NCI-H526 (cell line): ENCODE results near the gene CFAP221.

Source experiments
- DNase-seq, 2 experiments: peaks; one replicate each; lab custom pipeline; 2025; lab: John Stamatoyannopoulos, UW

CFAP221 gene

GRCh38 chr2:119644186-119644585 is 99.9 kb downstream of the CFAP221 start:
- DNase-seq = no peak

- DNase-seq = no peak
These were observed 101.1 kb downstream of the CFAP221 start for GRCh38 chr2:119645173-119645855.

- DNase-seq = no peak
These were observed 101.9 kb downstream of the CFAP221 start for GRCh38 chr2:119646149-119646548.

DNA sequence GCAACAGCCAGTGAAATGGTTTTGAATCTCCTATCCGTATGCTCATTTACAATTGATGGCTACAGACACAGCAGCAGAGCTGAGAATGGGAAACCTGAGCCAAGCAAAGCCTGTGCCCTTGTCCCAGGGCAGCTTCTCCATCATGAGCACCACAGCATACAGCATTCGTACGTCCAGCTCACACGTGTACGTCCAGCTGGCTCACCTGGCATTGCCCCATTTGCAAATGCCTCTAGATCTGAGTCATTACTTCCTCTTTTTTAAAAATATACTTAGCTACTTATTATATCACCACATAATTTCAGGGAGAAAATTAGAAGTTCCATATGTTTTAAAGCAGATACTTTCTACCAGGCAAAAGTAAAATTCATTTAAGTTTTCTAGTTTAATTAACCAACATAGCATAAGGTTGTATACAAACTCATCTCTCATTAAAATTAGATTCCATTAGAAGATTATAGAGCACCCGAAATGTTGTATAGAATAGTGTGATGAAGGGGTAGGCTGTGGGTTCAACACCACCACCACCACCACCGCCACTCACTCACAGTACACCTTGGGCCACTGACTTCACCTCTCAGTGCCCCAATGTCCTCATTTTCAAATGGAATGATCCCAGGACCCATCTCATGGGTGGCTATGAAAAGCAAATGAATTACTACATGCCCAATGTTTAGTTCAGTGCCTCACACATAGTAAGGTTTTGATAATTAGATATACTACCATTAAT is 103.4 kb downstream of the CFAP221 start:
- no peak for DNase-seq

DNA sequence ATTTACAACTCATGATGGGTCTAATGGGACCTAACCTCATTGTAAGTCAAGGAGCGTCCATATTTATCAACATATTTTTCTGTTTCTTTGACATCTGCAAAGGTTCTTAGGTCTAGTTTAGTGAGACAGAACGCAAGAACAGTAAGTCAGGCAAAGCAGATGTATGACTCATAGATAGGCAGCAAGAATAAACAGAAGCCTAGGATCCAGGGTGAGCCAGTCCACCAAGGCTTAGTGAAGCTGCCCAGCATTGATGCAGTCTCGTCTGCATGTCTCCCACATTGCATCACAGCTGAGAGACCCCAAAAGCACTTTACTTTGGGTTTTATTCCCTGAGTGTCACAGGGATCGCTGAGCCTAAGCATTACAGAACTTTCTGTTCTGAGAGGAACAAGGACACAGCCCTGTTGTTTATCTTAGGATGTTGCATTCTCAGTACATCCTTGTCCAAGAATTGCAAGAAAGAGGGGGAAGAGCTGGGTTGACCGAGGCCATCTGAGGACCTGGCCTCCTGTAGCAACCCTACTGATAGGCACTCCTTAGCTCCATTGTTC is 105.2 kb downstream of the CFAP221 start:
- DNase-seq = no peak

GRCh38 chr2:119650206-119650605 is 106.0 kb downstream of the CFAP221 start:
- DNase-seq = no peak

GRCh38 chr2:119650846-119651370 is 106.7 kb downstream of the CFAP221 start:
- DNase-seq = no peak

GRCh38 chr2:119657466-119658145 is 113.4 kb downstream of the CFAP221 start:
- no peak for DNase-seq

DNA sequence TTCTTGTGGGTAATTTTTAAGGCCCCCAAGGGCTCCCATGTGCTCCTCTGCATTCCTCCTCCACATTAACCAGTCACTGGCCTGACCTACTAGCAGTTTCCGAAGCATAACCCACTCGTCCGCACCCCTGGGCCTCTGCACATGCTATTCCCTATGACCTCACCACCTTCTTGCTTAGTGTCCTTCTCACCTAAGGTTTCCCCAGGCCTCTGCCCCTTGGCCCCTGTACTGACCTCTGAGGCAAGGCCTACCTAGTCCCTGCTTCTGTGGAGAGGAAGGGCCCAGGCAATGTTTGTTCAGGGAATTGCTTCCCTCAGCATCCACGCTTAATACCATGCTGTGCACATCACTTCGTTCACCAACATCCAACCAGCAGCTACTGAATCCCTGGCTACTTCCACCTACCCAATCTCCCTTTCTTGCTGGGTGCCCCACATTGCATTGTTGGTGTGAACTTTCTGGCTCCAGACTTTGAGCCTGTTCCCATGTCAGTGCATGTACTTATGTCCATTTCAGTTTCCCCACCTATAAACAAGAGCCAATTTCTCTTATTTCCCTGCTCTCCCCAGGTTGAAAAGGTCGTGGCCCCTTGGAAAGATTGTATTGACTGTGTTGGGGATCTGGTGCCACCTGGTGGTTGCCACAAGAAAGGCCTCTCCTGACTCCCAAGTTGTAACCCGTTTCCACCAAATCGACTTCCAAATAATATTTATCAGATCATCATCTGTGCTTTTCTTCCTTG is 115.5 kb downstream of the CFAP221 start:
- peak; percentile 16 to 50 for DNase-seq

- no peak for DNase-seq
These were observed 116.1 kb downstream of the CFAP221 start for GRCh38 chr2:119660343-119660658.

GRCh38 chr2:119662297-119662696 is 118.0 kb downstream of the CFAP221 start:
- no peak for DNase-seq

- no peak for DNase-seq
These were observed 124.3 kb downstream of the CFAP221 start for GRCh38 chr2:119668546-119668945.

DNA sequence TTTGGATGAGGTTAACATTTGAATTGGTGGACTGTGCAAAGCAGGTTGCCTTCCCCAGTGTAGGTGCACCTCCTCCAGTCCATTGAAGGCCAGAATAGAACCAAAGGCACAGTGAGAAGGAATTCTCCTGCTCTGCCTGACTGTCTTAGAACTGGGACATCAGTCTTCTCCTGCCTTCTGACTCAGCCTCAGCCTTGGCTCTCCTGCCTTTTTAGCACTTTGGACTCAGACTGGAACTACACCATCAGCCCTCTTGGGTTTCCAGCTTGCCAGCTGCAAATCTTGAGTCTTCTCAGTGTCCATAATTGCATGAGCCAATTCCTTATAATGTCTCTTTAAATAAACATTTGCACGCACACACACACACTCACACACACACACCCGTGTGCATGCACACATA is 126.8 kb downstream of the CFAP221 start:
- DNase-seq = no peak

- no peak for DNase-seq
These were observed 127.5 kb downstream of the CFAP221 start for GRCh38 chr2:119671752-119672151.

GRCh38 chr2:119672161-119672862 is 128.1 kb downstream of the CFAP221 start:
- DNase-seq = no peak

GRCh38 chr2:119673796-119674195 is 129.5 kb downstream of the CFAP221 start:
- no peak for DNase-seq

- DNase-seq = no peak
These were observed 130.7 kb downstream of the CFAP221 start for GRCh38 chr2:119674711-119675500.

DNA sequence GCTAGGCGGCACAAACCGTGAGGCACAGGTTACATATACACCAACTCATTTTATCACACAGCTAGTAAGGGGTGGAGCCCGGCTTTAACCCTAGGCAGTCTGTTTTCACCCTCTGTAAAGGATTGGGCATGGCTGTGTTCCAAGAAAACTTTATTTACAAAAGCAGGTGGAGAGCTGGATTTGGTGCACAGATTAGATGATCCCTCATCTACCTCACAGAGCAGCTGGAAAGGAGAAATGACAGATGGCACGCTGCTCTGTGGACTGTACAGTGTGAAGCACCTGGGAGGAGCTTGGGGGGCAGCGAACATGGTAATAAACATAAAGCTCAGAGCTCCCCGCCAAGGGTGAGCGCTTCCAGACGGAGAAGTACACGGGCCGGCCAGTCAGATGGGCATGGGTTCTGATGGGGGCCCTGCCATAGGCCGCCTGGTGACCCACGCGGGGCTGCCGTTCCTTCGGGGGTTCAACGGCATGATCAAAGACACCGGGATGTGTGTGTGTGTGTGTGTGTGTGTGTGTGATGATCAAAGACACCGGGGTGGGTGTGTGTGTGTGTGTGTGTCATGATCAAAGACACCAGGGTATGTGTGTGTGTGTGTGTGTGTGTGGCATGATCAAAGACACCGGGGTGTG is 133.9 kb downstream of the CFAP221 start:
- DNase-seq = peak; percentile 28 to 56

DNA sequence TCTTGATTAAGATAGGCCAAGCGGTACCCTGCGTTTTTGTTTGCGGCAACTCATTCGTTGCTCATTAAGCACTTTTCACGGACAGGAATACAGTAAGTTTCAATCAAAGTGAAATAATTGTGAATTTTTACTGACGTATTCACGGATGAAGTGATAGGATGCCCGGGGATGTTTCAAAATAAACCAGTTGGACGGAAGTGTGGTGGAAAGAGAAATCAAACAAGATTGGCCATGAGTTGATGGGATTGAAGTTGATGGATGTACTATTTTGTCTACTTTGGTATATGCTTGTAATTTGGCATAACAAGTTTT is 135.2 kb downstream of the CFAP221 start:
- DNase-seq = no peak

GRCh38 chr2:119679846-119680245 is 135.6 kb downstream of the CFAP221 start:
- DNase-seq = no peak
